Neural progenitor cell (in vitro differentiated cells): Measurements from ENCODE around the gene MIEF1. TPM values are rescaled to one million over a fixed set of nuclear protein-coding genes. Genes with fewer than 3 reads are reported as not detected.

Source experiments
- DNase-seq: peaks from one replicate; pipeline ENCODE4 v3.0.0-alpha.2; 2016; ENCODE audit warnings: low spot score
- H2AFZ ChIP-seq: fragments of 200-600 bp; sonication (generic); replicated peaks from 2 replicates; pipeline ENCODE4 v1.6.1; 2016; ENCODE audit warnings: antibody characterized with exemption
- H3F3A ChIP-seq: fragments of 200-600 bp; sonication (generic); 2 replicates; pipeline ENCODE4 v1.6.1; 2016; ENCODE audit warnings: antibody characterized with exemption, low read depth
- H3K27ac ChIP-seq: fragments of 200-600 bp; sonication (generic); 2 replicates; pipeline ENCODE4 v1.5.1; 2016; ENCODE audit warnings: mild to moderate bottlenecking
- H3K27me3 ChIP-seq: fragments of 200-600 bp; sonication (generic); 2 replicates; pipeline ENCODE4 v1.6.1; 2016; ENCODE audit warnings: mild to moderate bottlenecking, moderate library complexity
- H3K36me3 ChIP-seq: fragments of 200-600 bp; sonication (generic); 2 replicates; pipeline ENCODE4 v1.5.1; 2016
- H3K4me1 ChIP-seq: fragments of 200-600 bp; sonication (generic); 2 replicates; pipeline ENCODE4 v1.6.1; 2016; ENCODE audit warnings: mixed run types
- H3K4me2 ChIP-seq: fragments of 200-600 bp; sonication (generic); 2 replicates; pipeline ENCODE4 v1.6.1; 2016
- H3K4me3 ChIP-seq: fragments of 200-600 bp; sonication (generic); 2 replicates; pipeline ENCODE4 v1.5.1; 2016
- H3K79me2 ChIP-seq: fragments of 200-600 bp; sonication (generic); 2 replicates; pipeline ENCODE4 v1.6.1; 2016; ENCODE audit warnings: low read depth
- H3K9ac ChIP-seq: fragments of 200-600 bp; sonication (generic); 2 replicates; pipeline ENCODE4 v1.6.1; 2016
- H3K9me3 ChIP-seq: fragments of 200-600 bp; sonication (generic); 2 replicates; pipeline ENCODE4 v1.5.1; 2016; ENCODE audit warnings: low read depth
- H4K20me1 ChIP-seq: fragments of 200-600 bp; sonication (generic); 2 replicates; pipeline ENCODE4 v1.6.1; 2016; ENCODE audit warnings: low read depth
- H3K27ac Mint-ChIP-seq: 3 replicates; pipeline ENCODE4 v1.8.0; 2021; ENCODE audit warnings: mixed read lengths
- H3K27me3 Mint-ChIP-seq: 2 replicates; pipeline ENCODE4 v1.8.0; 2022; ENCODE audit warnings: low read depth, mild to moderate bottlenecking, inconsistent platforms, moderate library complexity, mixed read lengths; ENCODE audit not compliant: insufficient read depth
- H3K36me3 Mint-ChIP-seq: 3 replicates; pipeline ENCODE4 v1.8.0; 2021; ENCODE audit warnings: mixed read lengths
- H3K4me1 Mint-ChIP-seq: 3 replicates; pipeline ENCODE4 v1.8.0; 2021; ENCODE audit warnings: mixed read lengths
- H3K4me3 Mint-ChIP-seq: 3 replicates; pipeline ENCODE4 v1.8.0; 2021; ENCODE audit warnings: mild to moderate bottlenecking, moderate library complexity, mixed read lengths
- H3K9me3 Mint-ChIP-seq: 3 replicates; pipeline ENCODE4 v1.8.0; 2020; ENCODE audit warnings: mixed read lengths
- EZH2 ChIP-seq: fragments of 200-600 bp; sonication (generic); IDR thresholded peaks from 2 replicates; pipeline ENCODE4 v1.6.1; 2017; ENCODE audit warnings: antibody characterized with exemption, mild to moderate bottlenecking, moderate library complexity
- EZH2phosphoT487 ChIP-seq: fragments of 200-600 bp; sonication (generic); IDR thresholded peaks from 2 replicates; pipeline ENCODE4 v1.6.1; 2017; ENCODE audit warnings: antibody characterized with exemption
- total RNA-seq: library from RNA; depleted of rRNA; stranded (reverse); fragments of >200 nt; gene quantifications from 2 replicates; pipeline ENCODE4 v1.2.3, GENCODE V29; 2015; ENCODE audit warnings: low replicate concordance
- TF ChIP-seq, protein P1 (sequence below): fragments of 200-600 bp; sonication (generic); IDR thresholded peaks from 2 replicates; pipeline ENCODE4 v1.5.1; 2017; ENCODE audit warnings: antibody characterized with exemption, mild to moderate bottlenecking

Gene MIEF1
- total RNA-seq, 1 donor from 2014 or later, result 22.0 TPM

GRCh38 chr22:39496131-39496838, 5.8 kb upstream of the MIEF1 start:
- Mint-ChIP-seq H3K36me3 (no peaks in the 10 kb centered on the region), H3K9me3 (no peaks in the 10 kb centered on the region), H3K4me1 (peaks cover 38% of the 10 kb centered on the region), H3K4me3 (peak overlapping the region; percentile 38), H3K27me3 (peaks cover 7% of the 10 kb centered on the region), H3K27ac (peak overlapping the region; percentile 53)
- H3K9me3 ChIP-seq, result no peaks in the 10 kb centered on the region
- H3K27ac ChIP-seq, result no peak overlapping the region
- H3K4me3 ChIP-seq, result no peak overlapping the region
- H4K20me1 ChIP-seq, result no peaks in the 10 kb centered on the region
- no peaks in the 10 kb centered on the region for H3K79me2 ChIP-seq
- peaks cover 28% of the 10 kb centered on the region for H3K4me1 ChIP-seq
- H3F3A ChIP-seq, result peaks cover 28% of the 10 kb centered on the region
- H3K27me3 ChIP-seq, result peaks cover 18% of the 10 kb centered on the region
- no peak for TF ChIP-seq EZH2
- TF ChIP-seq, protein P1, sequence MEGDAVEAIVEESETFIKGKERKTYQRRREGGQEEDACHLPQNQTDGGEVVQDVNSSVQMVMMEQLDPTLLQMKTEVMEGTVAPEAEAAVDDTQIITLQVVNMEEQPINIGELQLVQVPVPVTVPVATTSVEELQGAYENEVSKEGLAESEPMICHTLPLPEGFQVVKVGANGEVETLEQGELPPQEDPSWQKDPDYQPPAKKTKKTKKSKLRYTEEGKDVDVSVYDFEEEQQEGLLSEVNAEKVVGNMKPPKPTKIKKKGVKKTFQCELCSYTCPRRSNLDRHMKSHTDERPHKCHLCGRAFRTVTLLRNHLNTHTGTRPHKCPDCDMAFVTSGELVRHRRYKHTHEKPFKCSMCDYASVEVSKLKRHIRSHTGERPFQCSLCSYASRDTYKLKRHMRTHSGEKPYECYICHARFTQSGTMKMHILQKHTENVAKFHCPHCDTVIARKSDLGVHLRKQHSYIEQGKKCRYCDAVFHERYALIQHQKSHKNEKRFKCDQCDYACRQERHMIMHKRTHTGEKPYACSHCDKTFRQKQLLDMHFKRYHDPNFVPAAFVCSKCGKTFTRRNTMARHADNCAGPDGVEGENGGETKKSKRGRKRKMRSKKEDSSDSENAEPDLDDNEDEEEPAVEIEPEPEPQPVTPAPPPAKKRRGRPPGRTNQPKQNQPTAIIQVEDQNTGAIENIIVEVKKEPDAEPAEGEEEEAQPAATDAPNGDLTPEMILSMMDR, result peak; percentile 74
- peak; percentile 92 for DNase-seq
- H3K9ac ChIP-seq, result no peak overlapping the region
- H3K36me3 ChIP-seq, result no peaks in the 10 kb centered on the region
- H3K4me2 ChIP-seq, result peak overlapping the region; percentile 20
- H2AFZ ChIP-seq, result no peak overlapping the region

- no peak overlapping the region for H3K9ac ChIP-seq
- peaks cover 33% of the 10 kb centered on the region for H3F3A ChIP-seq
- H3K4me1 ChIP-seq, result peaks cover 33% of the 10 kb centered on the region
- H3K27ac ChIP-seq, result no peak overlapping the region
- no peaks in the 10 kb centered on the region for H3K9me3 Mint-ChIP-seq
- H3K4me1 Mint-ChIP-seq, result peaks cover 44% of the 10 kb centered on the region
- H3K36me3 ChIP-seq, result no peaks in the 10 kb centered on the region
- no peak overlapping the region for H2AFZ ChIP-seq
- H4K20me1 ChIP-seq, result no peaks in the 10 kb centered on the region
- peaks cover 7% of the 10 kb centered on the region for H3K27me3 Mint-ChIP-seq
- no peak for DNase-seq
- peaks cover 18% of the 10 kb centered on the region for H3K27me3 ChIP-seq
- H3K9me3 ChIP-seq, result no peaks in the 10 kb centered on the region
- peaks cover under 1% of the 10 kb centered on the region for H3K79me2 ChIP-seq
- no peak overlapping the region for H3K4me3 ChIP-seq
- H3K36me3 Mint-ChIP-seq, result no peaks in the 10 kb centered on the region
- no peak overlapping the region for H3K27ac Mint-ChIP-seq
- peak overlapping the region; percentile 48 for H3K4me3 Mint-ChIP-seq
- TF ChIP-seq, protein P1, result no peak
- TF ChIP-seq EZH2 (no peak), EZH2phosphoT487 (no peak)
- no peak overlapping the region for H3K4me2 ChIP-seq
Observed at GRCh38 chr22:39497429-39497828, 4.7 kb upstream of the MIEF1 start.

DNA sequence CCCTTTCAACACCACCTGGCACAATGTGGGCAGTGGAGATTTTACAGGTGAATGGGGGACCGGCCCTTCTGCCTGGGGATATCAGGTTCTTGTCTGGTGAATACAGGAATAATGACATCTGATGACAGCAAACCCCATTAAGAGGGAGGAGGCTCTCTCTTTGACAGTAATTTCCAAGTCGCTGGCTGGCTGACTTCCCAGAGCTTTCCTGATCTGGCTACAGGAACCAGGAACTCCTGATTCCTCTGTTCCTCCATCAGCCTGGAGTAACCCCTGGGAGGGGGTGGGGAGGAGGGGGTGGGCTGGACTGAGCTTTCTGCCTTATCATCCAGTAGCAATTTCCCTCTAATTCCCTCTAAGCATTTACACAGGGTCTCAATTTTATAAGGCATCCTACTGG, 3.7 kb upstream of the MIEF1 start:
- DNase-seq, result no peak
- Histone ChIP-seq H3K27me3 (peaks cover 18% of the 10 kb centered on the region), H3K9me3 (no peaks in the 10 kb centered on the region), H3K9ac (no peak overlapping the region), H3K4me3 (no peak overlapping the region), H3K79me2 (peaks cover 10% of the 10 kb centered on the region), H3K4me1 (peaks cover 39% of the 10 kb centered on the region), H3K27ac (no peak overlapping the region), H3F3A (peaks cover 33% of the 10 kb centered on the region), H3K4me2 (peak overlapping the region; percentile 7), H2AFZ (no peak overlapping the region), H3K36me3 (no peaks in the 10 kb centered on the region), H4K20me1 (peaks cover 9% of the 10 kb centered on the region)
- Mint-ChIP-seq H3K4me3 (no peak overlapping the region), H3K36me3 (no peaks in the 10 kb centered on the region), H3K27ac (no peak overlapping the region), H3K27me3 (peaks cover 7% of the 10 kb centered on the region), H3K9me3 (no peaks in the 10 kb centered on the region), H3K4me1 (peaks cover 52% of the 10 kb centered on the region)
- TF ChIP-seq EZH2phosphoT487 (no peak), EZH2 (no peak)
- TF ChIP-seq, protein P1, result no peak
